Esophagus squamous epithelium (tissue), 4 donors: Measurements from ENCODE around the gene HMGCS2.

Source experiments
- POLR2A ChIP-seq, 4 donors: fragments of 450-650 bp; IDR thresholded peaks; one replicate each; pipeline ENCODE4 v1.6.1; 2017; ENCODE audit warnings: antibody characterized with exemption in 4 of 4, mild to moderate bottlenecking in 4 of 4, moderate library complexity in 3 of 4
- TF ChIP-seq, protein P1 (sequence below), 6 experiments: fragments of 450-650 bp in 4 of 6; fragments of 200-600 bp in 2 of 6; sonication (generic) in 2 of 6; IDR thresholded peaks; one replicate each; pipeline ENCODE4 v1.5.1; 2016 to 2019; ENCODE audit warnings: antibody characterized with exemption in 6 of 6, mild to moderate bottlenecking in 4 of 6, moderate library complexity in 4 of 6

GRCh38 chr1:119806489-119806888 is 37.8 kb upstream of the HMGCS2 start:
- TF ChIP-seq, protein P1, sequence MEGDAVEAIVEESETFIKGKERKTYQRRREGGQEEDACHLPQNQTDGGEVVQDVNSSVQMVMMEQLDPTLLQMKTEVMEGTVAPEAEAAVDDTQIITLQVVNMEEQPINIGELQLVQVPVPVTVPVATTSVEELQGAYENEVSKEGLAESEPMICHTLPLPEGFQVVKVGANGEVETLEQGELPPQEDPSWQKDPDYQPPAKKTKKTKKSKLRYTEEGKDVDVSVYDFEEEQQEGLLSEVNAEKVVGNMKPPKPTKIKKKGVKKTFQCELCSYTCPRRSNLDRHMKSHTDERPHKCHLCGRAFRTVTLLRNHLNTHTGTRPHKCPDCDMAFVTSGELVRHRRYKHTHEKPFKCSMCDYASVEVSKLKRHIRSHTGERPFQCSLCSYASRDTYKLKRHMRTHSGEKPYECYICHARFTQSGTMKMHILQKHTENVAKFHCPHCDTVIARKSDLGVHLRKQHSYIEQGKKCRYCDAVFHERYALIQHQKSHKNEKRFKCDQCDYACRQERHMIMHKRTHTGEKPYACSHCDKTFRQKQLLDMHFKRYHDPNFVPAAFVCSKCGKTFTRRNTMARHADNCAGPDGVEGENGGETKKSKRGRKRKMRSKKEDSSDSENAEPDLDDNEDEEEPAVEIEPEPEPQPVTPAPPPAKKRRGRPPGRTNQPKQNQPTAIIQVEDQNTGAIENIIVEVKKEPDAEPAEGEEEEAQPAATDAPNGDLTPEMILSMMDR (IDR thresholded peaks at IDR 0.05), result no peak
- TF ChIP-seq POLR2A (IDR thresholded peaks at IDR 0.05), result no peak
